ENCODE data around the gene ALK.

Gene ALK

DNA sequence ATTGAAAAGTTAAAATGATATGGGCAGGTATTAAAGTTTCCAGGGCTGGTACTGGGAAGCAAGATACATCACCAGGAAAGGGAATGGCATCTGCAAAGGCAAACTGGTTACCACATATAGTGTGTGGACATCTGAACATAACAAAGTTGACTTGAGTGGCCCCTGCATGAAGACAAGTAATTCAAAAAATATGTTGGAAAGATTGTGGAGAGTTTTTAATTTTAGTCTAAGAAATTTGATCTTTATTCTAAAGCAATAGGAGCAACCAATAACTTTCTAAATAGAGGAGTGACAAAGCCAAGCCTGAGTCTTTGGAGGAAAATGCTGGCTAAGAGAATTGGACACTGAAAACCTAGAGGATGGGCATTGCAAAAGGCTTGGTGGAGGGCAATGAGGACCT, 278.2 kb downstream of the ALK start:
- DNase-seq, result no peak

DNA sequence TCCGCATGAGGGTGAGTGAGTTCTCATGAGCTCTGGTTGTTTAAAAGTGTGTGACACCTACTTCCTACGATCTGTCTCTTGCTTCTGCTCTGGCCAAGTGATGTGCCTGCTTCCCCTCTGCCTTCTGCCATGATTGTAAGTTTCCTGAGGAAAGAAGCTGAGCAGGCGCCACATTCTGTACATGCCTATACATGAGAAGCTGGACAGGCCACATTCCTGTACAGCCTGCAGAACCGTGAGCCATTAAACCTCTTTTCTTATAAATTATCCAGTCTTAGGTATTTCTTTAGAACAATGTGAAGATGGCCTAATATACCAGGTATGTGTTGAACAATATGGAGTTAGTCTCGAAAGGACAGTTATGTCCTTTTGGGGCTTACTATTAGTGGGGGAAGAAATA, 281.0 kb downstream of the ALK start:
- no peak for DNase-seq

DNA sequence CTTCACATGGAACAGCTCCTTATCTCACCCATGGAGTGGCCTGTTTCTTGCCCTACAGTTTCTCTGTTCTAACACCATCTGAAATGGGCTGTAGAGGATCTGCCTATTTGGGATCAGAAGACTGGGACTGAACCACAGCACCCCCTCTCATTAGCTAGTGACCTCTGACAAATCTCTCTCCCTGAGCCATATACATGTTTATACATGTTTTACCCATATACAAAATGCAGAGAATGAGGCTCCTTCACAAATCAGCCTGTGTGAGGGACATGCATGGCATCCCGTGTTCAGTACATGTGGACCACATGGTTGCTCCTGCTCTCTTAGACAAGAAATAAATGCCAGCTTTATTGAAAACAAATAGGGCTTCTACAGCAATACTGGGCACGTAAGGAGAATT, 282.7 kb downstream of the ALK start:
- DNase-seq, result no peak

DNA sequence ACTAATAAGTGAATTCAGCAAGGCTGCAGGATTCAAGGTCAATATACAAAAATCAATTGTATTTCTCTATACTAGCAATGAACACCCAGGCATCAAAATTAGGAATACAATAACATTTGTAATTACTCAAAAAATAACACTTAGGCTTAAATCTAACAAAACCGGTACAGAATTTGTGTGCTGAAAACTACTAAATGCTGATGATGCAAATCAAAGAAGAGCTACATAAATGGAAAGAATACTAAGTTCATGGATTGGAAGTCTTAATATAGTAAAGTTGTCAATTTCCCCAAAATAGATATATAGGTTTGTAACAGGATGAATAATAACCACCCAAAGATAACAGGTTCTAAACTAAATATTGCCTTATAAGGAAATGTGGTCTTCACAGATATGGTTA, 286.5 kb downstream of the ALK start:
- DNase-seq, result no peak

DNA sequence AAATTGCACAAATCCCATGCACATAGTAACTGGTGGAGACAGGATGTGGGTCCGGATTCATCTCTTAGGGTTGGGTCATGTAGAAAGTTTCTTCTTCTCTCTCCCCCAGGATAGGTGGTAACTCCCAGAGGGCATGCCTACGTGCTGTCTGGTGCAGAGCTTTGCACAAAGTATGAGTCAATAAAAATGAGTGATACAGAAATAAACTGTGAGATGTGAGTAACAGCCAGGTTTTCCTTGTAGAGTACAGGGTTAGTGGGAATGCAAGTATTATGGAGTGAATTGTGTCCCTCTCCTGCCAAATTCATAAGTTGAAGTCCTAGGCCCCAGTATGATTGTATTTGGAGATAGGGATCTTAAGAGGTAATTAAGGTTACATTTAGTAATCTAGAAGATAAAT, 289.4 kb downstream of the ALK start:
- no peak for DNase-seq

DNA sequence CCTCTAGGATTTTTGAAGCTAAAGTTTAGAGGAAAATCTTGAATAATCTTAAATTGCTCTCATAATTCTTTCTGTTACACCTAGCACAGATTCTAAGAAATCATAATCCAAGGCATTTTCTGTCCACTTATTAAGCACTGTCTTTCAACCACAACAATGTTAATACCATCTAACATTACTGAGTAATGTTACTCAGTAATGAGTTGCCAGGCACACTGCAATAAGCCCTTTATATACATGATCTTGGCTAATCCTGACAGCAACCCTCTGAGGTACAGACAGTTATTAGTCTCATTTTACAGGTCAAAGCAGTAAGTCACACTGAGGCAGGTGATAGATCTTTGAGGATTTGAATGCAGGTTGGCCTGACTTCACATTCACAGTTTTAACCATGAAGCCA, 291.9 kb downstream of the ALK start:
- DNase-seq, result no peak

DNA sequence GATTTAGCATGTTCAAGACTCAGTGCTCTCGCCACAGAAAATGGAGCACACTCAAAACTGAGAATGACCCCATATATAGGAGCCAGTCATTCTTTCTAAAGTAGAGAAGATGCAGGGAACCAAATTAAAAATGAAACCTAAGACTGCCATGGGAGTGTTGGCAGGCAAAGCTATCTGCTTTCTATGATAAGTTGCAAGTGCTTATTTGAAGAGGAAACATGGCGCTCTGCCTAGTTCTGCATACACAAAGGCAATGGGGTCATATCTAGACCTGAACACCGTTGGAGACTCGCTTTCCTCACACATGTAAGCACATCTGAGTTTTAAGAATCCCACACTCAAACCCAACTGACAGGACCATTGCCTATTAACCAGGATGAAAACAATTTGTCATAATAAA, 292.5 kb downstream of the ALK start:
- peak; percentile 33 for DNase-seq

DNA sequence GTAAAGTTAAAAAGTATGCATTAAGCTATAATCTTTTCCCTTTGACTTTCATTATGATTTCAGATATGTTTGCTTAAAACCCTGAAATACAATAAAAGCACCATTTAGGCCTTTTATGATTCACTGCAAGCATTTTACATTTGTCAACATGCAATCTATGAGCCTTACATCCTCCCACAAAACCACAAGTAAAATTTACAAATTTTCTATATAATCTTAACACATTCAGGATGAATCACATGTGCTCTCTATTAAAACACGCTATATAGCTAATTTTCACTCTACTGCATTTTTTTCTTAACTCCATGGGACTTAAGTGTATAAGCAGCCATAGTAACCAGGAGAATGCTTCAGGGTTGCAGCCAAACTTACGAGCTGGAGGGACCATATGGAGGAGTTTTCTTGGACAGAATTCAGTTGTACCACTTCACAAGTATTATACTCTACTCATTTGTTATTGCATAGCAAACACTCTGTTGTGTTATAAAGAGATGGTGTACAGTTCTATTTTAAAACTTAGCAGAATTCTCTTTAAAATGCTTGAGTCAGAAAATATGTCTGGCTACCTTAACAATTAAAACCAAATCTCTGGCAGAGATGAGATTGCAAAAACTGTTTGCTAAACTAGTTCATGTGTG, 293.2 kb downstream of the ALK start:
- DNase-seq, result no peak

DNA sequence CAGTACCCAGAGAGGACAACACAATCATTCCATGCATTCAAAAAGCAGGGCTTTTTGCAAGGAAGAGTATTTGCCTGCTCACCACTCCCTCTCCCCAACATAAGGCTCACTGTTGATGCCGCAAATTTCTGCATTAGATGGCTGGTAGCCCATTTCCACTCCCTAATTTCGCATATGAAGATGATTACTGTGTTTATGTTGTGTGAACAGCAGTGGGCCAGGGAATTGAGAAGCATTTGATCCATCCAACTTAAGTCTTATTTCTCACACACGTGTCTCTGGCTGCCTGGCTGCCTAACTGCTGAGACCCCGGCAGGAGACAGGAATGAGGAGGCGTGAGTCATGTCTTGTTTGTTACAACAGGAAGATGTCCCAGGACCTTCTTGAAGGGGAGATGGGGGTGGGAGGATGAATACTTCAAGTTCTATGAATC, 294.1 kb downstream of the ALK start:
- DNase-seq, result no peak

DNA sequence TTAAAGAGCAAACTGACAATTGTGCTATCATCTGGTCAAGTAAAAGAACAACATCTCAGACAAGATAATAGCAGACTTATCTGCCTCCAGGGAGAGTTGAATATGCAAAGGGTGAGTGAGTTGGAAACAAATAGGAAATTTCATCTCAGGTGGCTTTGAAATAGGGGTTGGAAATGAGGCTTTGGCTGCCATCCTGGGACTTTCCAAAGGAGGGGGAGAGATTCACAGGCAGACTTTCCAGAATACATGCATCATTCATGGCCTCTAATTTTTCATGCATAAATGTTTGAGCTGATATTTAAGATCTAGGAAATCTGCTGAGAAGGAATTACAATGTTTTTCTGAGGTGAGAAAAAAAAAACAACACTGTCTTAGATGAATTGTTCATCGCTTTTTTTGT, 300.5 kb downstream of the ALK start:
- DNase-seq, result no peak

DNA sequence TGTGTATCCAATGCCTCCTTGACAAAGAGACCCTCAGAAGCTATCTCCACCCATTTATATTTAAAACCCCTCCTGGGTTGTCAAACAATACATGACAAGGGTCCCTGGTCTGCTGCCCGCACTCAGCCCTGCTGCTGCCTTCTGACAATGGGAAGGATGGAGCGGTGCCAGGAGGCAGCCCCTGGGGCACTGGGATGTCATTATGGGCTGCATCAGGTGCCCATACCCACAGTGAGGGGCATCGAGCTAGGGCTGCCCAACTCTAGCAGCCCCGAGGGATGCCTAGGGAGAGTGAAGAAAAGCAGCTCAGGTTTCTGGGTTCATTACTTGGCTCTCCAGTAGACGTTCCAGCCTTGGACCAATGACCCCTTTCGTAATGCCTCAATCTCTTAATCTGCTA, 301.7 kb downstream of the ALK start:
- no peak for DNase-seq

DNA sequence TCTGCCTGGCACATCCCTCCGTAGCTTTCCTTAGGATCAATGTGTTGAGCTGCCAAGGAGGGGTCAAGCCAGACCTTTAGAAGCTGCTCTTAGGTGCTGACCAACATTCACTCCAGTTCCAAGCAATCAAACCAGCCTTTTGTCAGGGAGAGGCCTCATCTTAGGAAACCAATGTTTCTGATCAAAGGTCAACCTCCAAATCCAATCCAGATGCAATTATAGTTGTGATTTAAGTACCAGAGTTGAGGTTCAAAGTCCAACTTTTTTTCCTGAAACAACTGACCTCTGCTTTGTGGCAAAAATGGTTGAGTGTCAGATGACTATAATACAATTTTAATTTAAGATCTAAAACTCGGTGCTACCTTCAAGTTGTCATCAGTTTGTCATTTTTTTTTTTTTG, 303.4 kb downstream of the ALK start:
- DNase-seq, result no peak

DNA sequence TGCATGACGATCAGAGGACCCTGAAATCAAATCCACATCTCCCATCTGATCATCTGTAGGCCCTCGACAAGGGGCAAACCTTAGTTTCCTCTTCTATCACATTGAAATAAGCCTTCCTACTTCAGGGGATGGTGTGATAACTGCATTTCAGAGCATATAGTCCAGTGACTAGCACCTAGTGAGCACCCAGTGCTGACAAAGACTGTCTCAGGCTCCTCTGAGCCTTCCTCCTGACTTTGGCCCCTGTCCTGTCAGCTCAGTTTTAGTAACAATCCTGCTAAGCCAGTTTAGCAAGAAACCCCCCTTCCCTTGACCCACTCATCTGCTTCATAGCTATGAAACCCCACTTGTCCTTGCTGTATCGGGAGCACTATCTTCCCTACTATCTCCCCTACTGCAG, 304.0 kb downstream of the ALK start:
- DNase-seq, result no peak

DNA sequence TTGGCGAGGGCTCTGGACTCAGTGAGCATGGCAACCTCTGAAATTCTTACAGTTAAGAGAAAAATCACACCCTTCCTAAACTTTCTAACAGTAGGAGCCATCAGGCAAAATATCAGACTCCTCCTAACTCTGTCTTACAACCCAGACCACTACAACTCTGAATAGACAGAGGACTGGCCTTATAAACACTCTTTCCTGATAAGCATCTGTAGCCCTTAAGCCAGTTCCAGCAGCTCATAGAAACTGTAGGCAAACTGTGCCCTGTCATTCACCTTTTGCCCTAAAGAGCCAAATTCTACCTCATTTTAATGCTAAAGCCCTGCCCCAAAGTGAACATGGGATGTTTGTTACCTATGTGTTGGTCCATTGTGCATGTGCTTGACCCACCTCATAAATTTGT, 304.8 kb downstream of the ALK start:
- DNase-seq, result no peak

DNA sequence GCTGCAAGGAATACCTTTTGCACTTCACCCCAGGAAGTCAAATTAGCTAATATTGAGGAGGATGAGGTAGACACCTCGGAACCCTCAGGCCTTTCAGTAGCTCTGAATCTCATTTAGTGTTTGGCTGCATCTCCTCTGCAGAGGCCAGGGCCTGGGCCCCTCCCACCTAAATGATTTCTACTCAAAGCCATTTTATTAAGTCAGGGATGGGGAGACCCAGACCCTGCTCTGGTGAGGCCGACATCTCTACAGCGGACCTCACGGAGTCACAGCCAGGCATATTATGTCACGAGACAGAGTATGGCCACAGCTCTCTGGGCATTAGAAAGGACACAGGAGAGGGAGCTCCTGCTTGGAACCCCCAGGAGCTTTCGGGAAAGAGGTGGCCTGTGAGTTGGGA, 305.5 kb downstream of the ALK start:
- no peak for DNase-seq

DNA sequence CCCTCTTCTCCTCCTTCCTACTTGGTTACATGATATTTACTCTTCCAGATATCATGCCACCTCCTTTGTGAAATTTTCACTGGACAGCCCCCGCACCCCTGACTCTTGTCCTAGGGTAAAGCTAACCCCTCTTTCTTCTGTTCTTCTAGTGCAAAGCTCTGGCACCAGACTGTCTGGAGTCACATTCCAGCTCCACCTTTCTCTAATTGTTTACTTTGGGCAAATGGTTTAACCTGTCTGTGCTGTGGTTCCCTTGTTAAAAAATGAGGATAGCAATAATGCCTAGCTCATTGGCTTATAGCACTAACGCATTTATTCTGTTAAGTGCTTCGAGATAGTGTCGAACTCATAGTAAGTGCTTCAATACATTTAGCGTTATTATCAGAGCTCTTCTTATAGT, 306.2 kb downstream of the ALK start:
- peak; percentile 7 for DNase-seq

DNA sequence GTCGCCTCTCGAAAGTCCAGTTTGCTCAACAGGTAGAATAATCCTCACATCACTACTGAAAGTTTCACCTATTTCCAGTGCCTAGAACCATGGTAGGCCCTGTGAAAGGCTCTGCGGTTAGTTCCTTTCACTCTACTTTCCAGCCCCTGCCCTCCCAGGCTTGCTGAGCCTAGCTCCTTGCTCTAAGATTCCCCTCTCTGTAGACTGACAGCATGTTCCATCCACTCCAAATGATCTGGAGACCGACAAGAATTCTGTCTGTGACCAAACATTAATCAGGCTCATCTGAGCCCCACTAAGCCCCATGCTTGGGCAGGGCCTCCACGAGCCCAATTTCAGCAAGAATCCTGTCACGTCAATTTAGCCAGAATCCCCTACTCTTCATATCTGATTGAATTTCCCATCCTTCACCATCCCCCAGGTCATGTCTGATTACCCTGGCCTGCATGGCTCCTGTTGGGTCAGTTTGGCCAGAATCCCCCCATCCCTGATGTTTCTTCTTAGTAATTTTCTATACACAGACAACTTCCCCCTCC, 307.0 kb downstream of the ALK start:
- no peak for DNase-seq

DNA sequence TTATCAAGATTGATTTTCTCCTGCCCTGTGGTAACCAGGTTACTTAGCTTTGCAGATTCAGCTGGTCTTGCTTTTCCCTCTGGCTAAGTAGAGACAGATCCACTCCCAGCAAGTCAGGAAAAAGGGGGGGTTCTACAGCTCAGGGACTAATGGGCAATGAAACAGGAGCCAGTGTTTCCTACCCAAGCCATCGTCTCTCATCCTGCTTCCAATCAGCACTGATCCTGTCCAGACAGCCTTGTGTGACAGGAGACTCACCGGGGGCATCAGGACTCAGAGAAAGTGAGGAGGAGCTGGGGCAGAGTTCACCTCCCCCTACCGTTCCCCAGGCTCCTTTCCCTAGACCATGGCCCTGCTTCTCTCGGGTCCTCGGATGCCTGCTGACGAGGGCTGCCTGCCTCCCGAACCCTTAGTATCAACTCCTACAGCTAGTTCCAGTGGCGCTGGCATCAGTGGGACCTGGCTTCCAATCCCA, 307.6 kb downstream of the ALK start:
- DNase-seq, result no peak

DNA sequence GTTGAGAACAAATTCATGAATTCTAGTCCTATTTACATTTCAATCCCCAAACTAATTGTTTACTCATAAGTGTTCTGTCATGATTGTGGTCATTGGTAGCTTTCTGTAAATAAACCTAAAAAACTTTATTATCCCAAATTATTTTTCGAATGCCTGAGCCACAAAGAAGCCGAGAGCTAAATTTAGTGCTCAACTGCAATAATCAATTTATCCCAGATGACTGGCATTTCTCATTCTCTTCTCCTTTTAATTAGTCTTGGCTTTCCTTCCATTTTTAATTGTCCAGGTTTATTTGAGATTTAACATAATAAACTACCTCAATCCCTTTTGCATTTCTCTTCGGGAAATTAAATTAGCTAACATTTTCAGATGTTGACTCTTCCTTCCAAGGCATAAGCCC, 308.3 kb downstream of the ALK start:
- no peak for DNase-seq

DNA sequence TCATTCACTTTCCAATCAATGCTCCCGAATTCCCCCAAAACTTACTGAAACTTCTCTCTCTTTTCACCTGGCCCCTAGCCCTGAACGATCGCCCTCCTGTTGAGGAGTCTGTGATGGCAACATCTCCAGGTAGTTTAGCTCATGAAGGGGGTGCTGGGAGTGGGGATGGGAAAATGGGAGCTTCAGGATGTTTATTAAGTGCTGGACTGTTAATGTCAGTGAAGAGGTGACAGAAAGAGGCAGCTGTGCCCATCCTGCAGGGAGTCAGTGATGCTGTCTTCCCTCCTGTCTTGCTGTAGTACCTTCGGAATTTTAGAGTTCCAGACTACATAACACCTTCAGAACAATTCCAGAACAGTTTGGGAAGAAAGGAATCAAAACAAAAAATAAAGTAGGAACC, 308.8 kb downstream of the ALK start:
- DNase-seq, result no peak

DNA sequence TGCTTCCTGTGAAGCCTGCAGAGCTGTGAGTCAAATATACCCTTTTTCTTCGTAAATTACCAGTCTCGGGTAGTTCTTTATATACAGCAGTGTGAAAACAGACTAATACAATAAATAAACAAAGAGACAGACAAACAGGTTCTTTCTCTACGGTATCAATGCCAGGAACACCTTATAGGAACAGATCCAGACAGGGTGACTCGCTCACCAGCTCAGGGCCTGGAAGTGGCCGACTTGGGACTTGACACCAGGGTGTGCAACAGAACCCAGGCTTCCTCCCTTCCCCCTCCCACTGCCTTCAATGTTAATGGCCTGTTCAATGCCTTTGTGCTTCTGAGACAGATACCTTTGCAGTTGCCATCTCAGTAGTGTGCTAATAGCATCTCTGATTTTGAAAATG, 309.5 kb downstream of the ALK start:
- DNase-seq, result no peak

DNA sequence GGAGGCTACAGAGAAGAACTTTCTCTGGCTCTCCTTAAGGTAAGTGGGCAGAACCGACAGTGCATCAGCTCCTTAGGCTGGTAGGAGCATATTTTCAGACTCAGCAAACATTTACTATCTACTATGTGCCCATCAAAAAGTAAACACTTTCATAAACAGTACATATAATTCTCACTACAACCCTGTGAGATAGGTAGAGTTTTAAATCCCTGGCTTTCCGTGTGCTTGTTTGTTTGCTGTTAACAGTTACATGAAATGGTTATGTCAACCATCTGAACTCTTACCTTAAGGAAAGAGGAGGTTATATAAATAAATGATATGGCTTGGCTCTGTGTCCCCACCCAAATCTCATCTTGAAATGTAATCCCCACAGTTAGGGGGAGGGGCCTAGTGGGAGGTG, 310.1 kb downstream of the ALK start:
- DNase-seq, result no peak

DNA sequence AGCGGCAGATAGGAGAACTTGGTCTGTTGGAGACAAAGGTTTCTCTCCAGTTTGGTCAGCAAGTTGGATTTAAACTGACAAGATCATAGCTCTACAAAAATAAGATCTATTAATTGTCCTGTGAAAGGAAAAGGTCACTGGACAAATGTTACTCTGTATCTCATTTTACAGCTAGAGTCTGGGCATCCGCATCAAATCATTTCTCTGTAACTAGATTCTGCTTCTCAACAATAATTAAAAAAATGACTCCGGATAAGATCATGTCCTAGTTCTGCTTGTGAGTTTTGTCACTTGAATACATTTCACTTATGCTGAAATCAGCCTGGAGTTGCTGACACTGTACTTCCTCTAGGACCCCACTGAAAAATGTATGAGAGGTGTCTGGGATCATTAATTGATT, 310.8 kb downstream of the ALK start:
- no peak for DNase-seq

DNA sequence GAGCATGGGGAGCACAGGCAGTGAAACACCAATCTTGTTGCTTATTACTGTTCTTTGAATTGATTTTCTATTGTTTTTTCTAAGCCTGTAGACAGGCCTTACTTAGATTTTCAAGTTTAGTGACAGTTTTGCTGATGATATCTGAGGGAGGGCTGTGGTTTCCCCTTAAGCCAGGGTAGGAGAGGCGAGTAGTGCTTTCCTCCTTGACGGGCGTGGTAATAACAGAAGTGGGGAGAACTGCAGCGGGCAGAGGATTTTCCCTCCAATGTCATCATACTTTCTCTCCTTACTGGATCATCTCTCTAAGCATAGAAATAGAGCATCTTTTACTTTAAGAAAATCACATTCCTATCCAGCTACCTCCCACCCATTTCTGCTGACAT, 314.4 kb downstream of the ALK start:
- DNase-seq, result no peak
